Fibroblast of skin of left biceps (primary cell): Measurements from ENCODE around the gene ADAR.
"Not testable (repeated sequence)": the region's sequence is repeated elsewhere in the genome, so short reads cannot be mapped to it uniquely, and the experiment has no call there.

Experiments used
- DNase-seq, 2 experiments: peaks; one replicate each; pipeline ENCODE4 v3.0.0-alpha.2; 2013; ENCODE audit warnings: low read depth in 2 of 2

The ADAR gene, protein sequence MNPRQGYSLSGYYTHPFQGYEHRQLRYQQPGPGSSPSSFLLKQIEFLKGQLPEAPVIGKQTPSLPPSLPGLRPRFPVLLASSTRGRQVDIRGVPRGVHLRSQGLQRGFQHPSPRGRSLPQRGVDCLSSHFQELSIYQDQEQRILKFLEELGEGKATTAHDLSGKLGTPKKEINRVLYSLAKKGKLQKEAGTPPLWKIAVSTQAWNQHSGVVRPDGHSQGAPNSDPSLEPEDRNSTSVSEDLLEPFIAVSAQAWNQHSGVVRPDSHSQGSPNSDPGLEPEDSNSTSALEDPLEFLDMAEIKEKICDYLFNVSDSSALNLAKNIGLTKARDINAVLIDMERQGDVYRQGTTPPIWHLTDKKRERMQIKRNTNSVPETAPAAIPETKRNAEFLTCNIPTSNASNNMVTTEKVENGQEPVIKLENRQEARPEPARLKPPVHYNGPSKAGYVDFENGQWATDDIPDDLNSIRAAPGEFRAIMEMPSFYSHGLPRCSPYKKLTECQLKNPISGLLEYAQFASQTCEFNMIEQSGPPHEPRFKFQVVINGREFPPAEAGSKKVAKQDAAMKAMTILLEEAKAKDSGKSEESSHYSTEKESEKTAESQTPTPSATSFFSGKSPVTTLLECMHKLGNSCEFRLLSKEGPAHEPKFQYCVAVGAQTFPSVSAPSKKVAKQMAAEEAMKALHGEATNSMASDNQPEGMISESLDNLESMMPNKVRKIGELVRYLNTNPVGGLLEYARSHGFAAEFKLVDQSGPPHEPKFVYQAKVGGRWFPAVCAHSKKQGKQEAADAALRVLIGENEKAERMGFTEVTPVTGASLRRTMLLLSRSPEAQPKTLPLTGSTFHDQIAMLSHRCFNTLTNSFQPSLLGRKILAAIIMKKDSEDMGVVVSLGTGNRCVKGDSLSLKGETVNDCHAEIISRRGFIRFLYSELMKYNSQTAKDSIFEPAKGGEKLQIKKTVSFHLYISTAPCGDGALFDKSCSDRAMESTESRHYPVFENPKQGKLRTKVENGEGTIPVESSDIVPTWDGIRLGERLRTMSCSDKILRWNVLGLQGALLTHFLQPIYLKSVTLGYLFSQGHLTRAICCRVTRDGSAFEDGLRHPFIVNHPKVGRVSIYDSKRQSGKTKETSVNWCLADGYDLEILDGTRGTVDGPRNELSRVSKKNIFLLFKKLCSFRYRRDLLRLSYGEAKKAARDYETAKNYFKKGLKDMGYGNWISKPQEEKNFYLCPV

GRCh38 chr1:154607609-154608396 lies at the start of gene ADAR:
TSS of gene ADAR (minus strand) at chr1:154608186. CDS start at chr1:154608006, 180 bp downstream.
- peak; percentile 96 for DNase-seq

DNA sequence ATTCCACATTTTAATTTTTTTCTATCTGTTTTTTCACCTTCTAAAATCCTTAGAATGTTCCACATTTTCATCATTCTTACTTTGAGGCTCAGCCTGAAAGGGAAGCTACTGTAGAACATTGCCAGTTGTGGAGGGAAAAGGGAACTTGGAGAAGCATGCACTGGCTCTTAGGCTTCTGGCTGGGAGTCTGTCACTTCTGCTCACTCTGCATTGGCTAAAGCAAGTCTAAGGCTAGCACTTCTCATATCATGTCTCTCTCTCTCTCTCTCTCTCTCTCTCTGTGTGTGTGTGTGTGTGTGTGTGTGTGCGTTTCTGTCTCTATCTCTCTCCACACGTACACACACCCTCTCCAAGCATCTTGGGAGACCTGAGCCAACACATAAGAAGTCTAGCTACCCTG lies 49.6 kb upstream of the ADAR start:
- DNase-seq: no peak

GRCh38 chr1:154652893-154653292 lies 44.9 kb upstream of the ADAR start:
- no peak for DNase-seq

- DNase-seq: not testable (repeated sequence)
Observed at GRCh38 chr1:154644724-154645123, 36.7 kb upstream of the ADAR start.

DNA sequence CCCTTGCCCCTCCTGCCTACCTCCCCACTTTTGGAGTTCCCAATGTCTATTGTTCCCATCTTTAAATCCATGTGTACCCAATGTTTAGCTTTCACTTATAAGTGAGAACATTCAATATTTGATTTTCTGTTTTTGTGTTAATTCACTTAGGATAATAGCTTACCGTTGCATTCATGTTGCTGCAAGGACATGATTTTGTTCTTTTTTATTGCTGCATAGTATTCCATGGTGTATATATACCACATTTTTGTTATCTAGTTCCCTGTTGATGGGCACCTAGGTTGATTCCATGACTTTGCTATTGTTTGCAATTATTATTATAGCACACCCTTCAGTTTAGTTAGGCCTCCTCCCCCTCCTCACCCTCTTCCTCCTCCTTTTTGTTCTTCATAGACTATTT lies 33.5 kb upstream of the ADAR start:
- DNase-seq: no peak

DNA sequence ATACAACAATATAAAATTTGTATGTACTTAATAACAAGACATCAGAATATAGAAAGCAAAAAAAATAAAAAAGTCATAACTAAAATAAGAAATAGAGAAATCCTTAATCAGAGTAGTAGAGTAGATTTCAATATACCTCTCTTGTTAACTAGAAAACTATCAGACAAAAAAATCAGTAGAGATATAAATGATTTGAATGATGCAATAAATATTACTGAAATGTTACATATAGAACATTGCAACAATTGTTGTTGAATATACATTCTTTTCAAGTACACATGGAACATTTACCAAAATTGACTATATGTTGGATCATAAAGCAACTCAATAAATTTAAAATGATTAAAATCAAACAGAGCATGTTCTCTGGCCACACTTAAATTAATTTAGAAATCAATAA lies 31.9 kb upstream of the ADAR start:
- no peak for DNase-seq

- no peak for DNase-seq
Observed at GRCh38 chr1:154635171-154635570, 27.2 kb upstream of the ADAR start.

GRCh38 chr1:154629675-154630073 lies 21.7 kb upstream of the ADAR start:
- DNase-seq: no peak

- DNase-seq: no peak
Observed at GRCh38 chr1:154629061-154629674, 21.2 kb upstream of the ADAR start.

GRCh38 chr1:154628121-154628405 lies 20.1 kb upstream of the ADAR start:
- DNase-seq: no peak

GRCh38 chr1:154627257-154628120 lies 19.5 kb upstream of the ADAR start:
- peak; percentile 80 to 83 for DNase-seq

GRCh38 chr1:154626456-154627256 lies 18.7 kb upstream of the ADAR start:
- DNase-seq: no peak

DNA sequence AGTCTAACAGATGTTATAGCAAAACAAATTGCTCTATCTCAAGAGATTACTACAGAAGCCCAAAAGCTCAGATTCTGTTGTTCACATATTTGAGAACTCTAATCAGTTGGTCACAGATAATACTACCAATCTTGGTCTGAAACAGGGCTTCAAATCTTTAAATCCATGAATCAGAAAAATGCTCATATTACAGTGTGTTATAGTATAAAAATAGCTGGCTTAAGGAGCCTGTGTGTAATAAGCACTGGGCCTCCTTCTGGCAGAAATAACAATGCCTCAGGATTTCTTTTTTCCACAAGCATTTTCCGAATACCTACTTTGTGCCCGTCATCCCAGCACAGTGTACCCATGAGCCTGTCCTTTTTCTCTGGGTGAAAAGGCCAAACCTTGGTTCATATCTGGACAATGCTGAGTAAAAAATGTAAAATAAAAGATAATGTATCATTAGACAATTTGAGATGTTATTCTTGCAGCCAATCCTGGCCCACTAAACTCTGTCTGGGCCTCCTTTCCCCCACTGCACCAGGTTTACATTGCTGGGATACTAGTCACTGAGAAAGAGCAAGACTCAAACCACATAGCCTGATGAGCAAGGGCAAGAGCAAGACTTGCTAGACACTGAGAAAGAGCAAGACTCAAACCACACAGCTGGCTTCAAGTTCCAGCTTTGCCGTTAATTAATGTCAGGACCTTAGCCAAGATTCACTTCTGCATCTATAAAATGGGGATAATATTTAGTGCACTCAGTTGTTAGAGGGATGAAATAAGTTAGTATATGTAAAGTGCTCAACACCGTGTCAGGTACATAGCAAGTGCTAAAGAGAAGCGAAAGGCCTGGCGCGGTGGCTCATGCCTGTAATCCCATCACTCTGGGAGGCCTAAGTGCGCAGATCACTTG lies 17.0 kb upstream of the ADAR start:
- peak; percentile 48 to 52 for DNase-seq

GRCh38 chr1:154623358-154623757 lies 15.4 kb upstream of the ADAR start:
- DNase-seq: no peak

- DNase-seq: no peak
Observed at GRCh38 chr1:154622503-154623039, 14.6 kb upstream of the ADAR start.

- no peak for DNase-seq
Observed at GRCh38 chr1:154621875-154622274, 13.9 kb upstream of the ADAR start.

GRCh38 chr1:154620751-154621150 lies 12.8 kb upstream of the ADAR start:
- DNase-seq: no peak
